Activated naive CD8-positive, alpha-beta T cell treated with anti-CD3 and anti-CD28 coated beads, Interleukin-2, amount 10 ng/mL, durations not matched to agents 7 days and 5 days (primary cell): ENCODE data around the gene KIF21B. TPM values are rescaled to one million over a fixed set of nuclear protein-coding genes. Genes with fewer than 3 reads are reported as not detected.
"Not testable (repeated sequence)": the region's sequence is repeated elsewhere in the genome, so short reads cannot be mapped to it uniquely, and the experiment has no call there.

Experiments
- ATAC-seq: fragments of 150-1000 bp; cut with Tn5 transposase; one replicate; pipeline ENCODE4 v1.10.0; 2021; ENCODE audit warnings: low read depth, moderate library complexity
- POLR2A ChIA-PET: fragments of 350-600 bp; sonication (Branson Sonifier 250); formaldehyde crosslinking; loops from one replicate; lab custom pipeline; 2021; ENCODE audit warnings: antibody characterized with exemption; lab: Charles Lee
- DNase-seq: peaks from one replicate; pipeline ENCODE4 v3.0.0; 2021
- H3K27ac Mint-ChIP-seq: one replicate; pipeline ENCODE4 v1.8.0; 2022; ENCODE audit warnings: mild to moderate bottlenecking, mixed read lengths
- H3K27me3 Mint-ChIP-seq: one replicate; pipeline ENCODE4 v1.8.0; 2022; ENCODE audit warnings: mild to moderate bottlenecking, moderate library complexity, mixed read lengths
- H3K36me3 Mint-ChIP-seq: one replicate; pipeline ENCODE4 v1.8.0; 2021; ENCODE audit warnings: mild to moderate bottlenecking, mixed read lengths
- H3K4me1 Mint-ChIP-seq: one replicate; pipeline ENCODE4 v1.8.0; 2021; ENCODE audit warnings: mixed read lengths
- H3K4me3 Mint-ChIP-seq: one replicate; pipeline ENCODE4 v1.8.0; 2022; ENCODE audit warnings: mild to moderate bottlenecking, moderate library complexity, mixed read lengths
- H3K9me3 Mint-ChIP-seq: one replicate; pipeline ENCODE4 v1.8.0; 2021; ENCODE audit warnings: mixed read lengths
- total RNA-seq, 2 experiments: library from RNA; stranded (reverse); gene quantifications; one replicate each; pipeline ENCODE4 v1.2.3, GENCODE V29; 2021

The KIF21B gene
- total RNA-seq, 2 experiments from 2014 or later: 143 TPM

- no peak overlapping the region for H3K27ac Mint-ChIP-seq
- DNase-seq: no peak
- H3K27me3 Mint-ChIP-seq: peaks cover 16% of the 10 kb centered on the region
- H3K36me3 Mint-ChIP-seq: no peaks in the 10 kb centered on the region
- POLR2A ChIA-PET: no interaction called here
- ATAC-seq: no peak
- H3K4me3 Mint-ChIP-seq: no peak overlapping the region
- H3K4me1 Mint-ChIP-seq: no peaks in the 10 kb centered on the region
- H3K9me3 Mint-ChIP-seq: peaks cover 6% of the 10 kb centered on the region
These were observed 73.9 kb downstream of the KIF21B start for GRCh38 chr1:200949626-200950025.

GRCh38 chr1:200947059-200947566 is 76.4 kb downstream of the KIF21B start:
- no peak for DNase-seq
- POLR2A ChIA-PET: no interaction called here
- H3K4me3 Mint-ChIP-seq: no peak overlapping the region
- ATAC-seq: no peak
- H3K4me1 Mint-ChIP-seq: no peaks in the 10 kb centered on the region
- peaks cover 2% of the 10 kb centered on the region for H3K36me3 Mint-ChIP-seq
- peaks cover 8% of the 10 kb centered on the region for H3K9me3 Mint-ChIP-seq
- no peak overlapping the region for H3K27ac Mint-ChIP-seq
- peaks cover 11% of the 10 kb centered on the region for H3K27me3 Mint-ChIP-seq

- Mint-ChIP-seq H3K27ac (no peak overlapping the region), H3K4me3 (no peak overlapping the region), H3K9me3 (peaks cover 16% of the 10 kb centered on the region), H3K27me3 (peaks cover 16% of the 10 kb centered on the region), H3K36me3 (peaks cover 6% of the 10 kb centered on the region), H3K4me1 (no peaks in the 10 kb centered on the region)
- ATAC-seq: no peak
- no peak for DNase-seq
- POLR2A ChIA-PET: no interaction called here
These were observed 78.4 kb downstream of the KIF21B start for GRCh38 chr1:200945111-200945510.

GRCh38 chr1:200938955-200939354 is 84.6 kb downstream of the KIF21B start:
- Mint-ChIP-seq H3K36me3 (peaks cover 6% of the 10 kb centered on the region), H3K4me1 (peaks cover 3% of the 10 kb centered on the region), H3K4me3 (no peak overlapping the region), H3K27ac (no peak overlapping the region), H3K9me3 (peaks cover 11% of the 10 kb centered on the region), H3K27me3 (peaks cover 14% of the 10 kb centered on the region)
- ATAC-seq: peak; percentile 98
- POLR2A ChIA-PET: interaction anchor here (0.6 to 0.7 kb wide), 6 partner anchors 17 to 888 kb away, joined by 3 to 5 read pairs (median 4); no protein-coding TSS in a partner anchor
- DNase-seq: no peak

GRCh38 chr1:200935286-200935962 is 88.1 kb downstream of the KIF21B start:
- H3K4me1 Mint-ChIP-seq, POLR2A ChIA-PET, ATAC-seq, H3K36me3 Mint-ChIP-seq, H3K27ac Mint-ChIP-seq, DNase-seq, H3K4me3 Mint-ChIP-seq: not testable (repeated sequence)
- H3K9me3 Mint-ChIP-seq: peaks cover 15% of the 10 kb centered on the region
- H3K27me3 Mint-ChIP-seq: peaks cover 15% of the 10 kb centered on the region

GRCh38 chr1:200934676-200935245 is 88.8 kb downstream of the KIF21B start:
- no peak overlapping the region for H3K27ac Mint-ChIP-seq
- H3K9me3 Mint-ChIP-seq: peaks cover 10% of the 10 kb centered on the region
- H3K36me3 Mint-ChIP-seq: no peaks in the 10 kb centered on the region
- H3K4me1 Mint-ChIP-seq: peaks cover 3% of the 10 kb centered on the region
- DNase-seq: no peak
- POLR2A ChIA-PET: no interaction called here
- no peak overlapping the region for H3K4me3 Mint-ChIP-seq
- peaks cover 16% of the 10 kb centered on the region for H3K27me3 Mint-ChIP-seq
- no peak for ATAC-seq

- POLR2A ChIA-PET: no interaction called here
- H3K27me3 Mint-ChIP-seq: peaks cover 30% of the 10 kb centered on the region
- peaks cover 10% of the 10 kb centered on the region for H3K9me3 Mint-ChIP-seq
- DNase-seq: no peak
- no peak overlapping the region for H3K27ac Mint-ChIP-seq
- H3K4me1 Mint-ChIP-seq: no peaks in the 10 kb centered on the region
- H3K36me3 Mint-ChIP-seq: no peaks in the 10 kb centered on the region
- no peak overlapping the region for H3K4me3 Mint-ChIP-seq
- no peak for ATAC-seq
These were observed 91.7 kb downstream of the KIF21B start for GRCh38 chr1:200931776-200932175.

GRCh38 chr1:200930285-200930684 is 93.2 kb downstream of the KIF21B start:
- H3K4me3 Mint-ChIP-seq, H3K27ac Mint-ChIP-seq, POLR2A ChIA-PET, ATAC-seq, H3K4me1 Mint-ChIP-seq, DNase-seq, H3K36me3 Mint-ChIP-seq: not testable (repeated sequence)
- peaks cover 10% of the 10 kb centered on the region for H3K9me3 Mint-ChIP-seq
- peaks cover 32% of the 10 kb centered on the region for H3K27me3 Mint-ChIP-seq

- DNase-seq: no peak
- Mint-ChIP-seq H3K36me3 (no peaks in the 10 kb centered on the region), H3K27me3 (peaks cover 29% of the 10 kb centered on the region), H3K4me3 (no peak overlapping the region), H3K4me1 (peaks cover 2% of the 10 kb centered on the region), H3K9me3 (peaks cover 10% of the 10 kb centered on the region), H3K27ac (no peak overlapping the region)
- ATAC-seq: no peak
- POLR2A ChIA-PET: no interaction called here
These were observed 93.8 kb downstream of the KIF21B start for GRCh38 chr1:200929530-200930278.

- peak; percentile 45 for ATAC-seq
These were observed 97.7 kb downstream of the KIF21B start for GRCh38 chr1:200925831-200926230.

GRCh38 chr1:200923601-200924000 is 99.9 kb downstream of the KIF21B start:
- H3K36me3 Mint-ChIP-seq: no peaks in the 10 kb centered on the region
- peaks cover 52% of the 10 kb centered on the region for H3K27me3 Mint-ChIP-seq
- H3K4me1 Mint-ChIP-seq: peaks cover 2% of the 10 kb centered on the region
- no peak overlapping the region for H3K27ac Mint-ChIP-seq
- H3K4me3 Mint-ChIP-seq: no peak overlapping the region
- POLR2A ChIA-PET: no interaction called here
- DNase-seq (no peak), ATAC-seq (no peak)
- H3K9me3 Mint-ChIP-seq: no peaks in the 10 kb centered on the region

More at GRCh38 chr1:200925831-200926230, 97.7 kb downstream of the KIF21B start:
- Mint-ChIP-seq H3K36me3 (no peaks in the 10 kb centered on the region), H3K4me3 (no peak overlapping the region), H3K9me3 (peaks cover under 1% of the 10 kb centered on the region), H3K4me1 (peaks cover 2% of the 10 kb centered on the region), H3K27ac (no peak overlapping the region), H3K27me3 (peaks cover 45% of the 10 kb centered on the region)
- no peak for DNase-seq
- POLR2A ChIA-PET: no interaction called here

- peaks cover 2% of the 10 kb centered on the region for H3K4me1 Mint-ChIP-seq
- POLR2A ChIA-PET: no interaction called here
- DNase-seq (no peak), ATAC-seq (no peak)
- no peaks in the 10 kb centered on the region for H3K9me3 Mint-ChIP-seq
- no peak overlapping the region for H3K4me3 Mint-ChIP-seq
- no peaks in the 10 kb centered on the region for H3K36me3 Mint-ChIP-seq
- no peak overlapping the region for H3K27ac Mint-ChIP-seq
- peaks cover 48% of the 10 kb centered on the region for H3K27me3 Mint-ChIP-seq
These were observed 101.1 kb downstream of the KIF21B start for GRCh38 chr1:200922406-200922805.

GRCh38 chr1:200921571-200922110 is 101.9 kb downstream of the KIF21B start:
- H3K4me3 Mint-ChIP-seq: no peak overlapping the region
- H3K9me3 Mint-ChIP-seq: no peaks in the 10 kb centered on the region
- DNase-seq (no peak), ATAC-seq (no peak)
- no peaks in the 10 kb centered on the region for H3K36me3 Mint-ChIP-seq
- H3K27me3 Mint-ChIP-seq: peaks cover 47% of the 10 kb centered on the region
- H3K27ac Mint-ChIP-seq: no peak overlapping the region
- POLR2A ChIA-PET: interaction anchor here (0.6 kb wide), 1 partner anchor 17 kb away, joined by 3 read pairs; no protein-coding TSS in a partner anchor
- peaks cover 2% of the 10 kb centered on the region for H3K4me1 Mint-ChIP-seq
